Stimulated activated CD8-positive, alpha-beta memory T cell treated with anti-CD3 and anti-CD28 coated beads, Interleukin-12 subunit alpha, Interleukin-12 subunit beta, amount 100 ng/mL, for 24 hours (primary cell): ENCODE results near the gene ELP2.
A peak's percentile ranks its signal among the peaks of the same experiment; 100 is the strongest.
"Not testable (repeated sequence)": the region's sequence is repeated elsewhere in the genome, so short reads cannot be mapped to it uniquely, and the experiment has no call there.

Experiments used
- DNase-seq: peaks from one replicate; pipeline ENCODE4 v3.0.0-alpha.2; 2020; ENCODE audit errors: extremely low read depth

ELP2 gene

DNA sequence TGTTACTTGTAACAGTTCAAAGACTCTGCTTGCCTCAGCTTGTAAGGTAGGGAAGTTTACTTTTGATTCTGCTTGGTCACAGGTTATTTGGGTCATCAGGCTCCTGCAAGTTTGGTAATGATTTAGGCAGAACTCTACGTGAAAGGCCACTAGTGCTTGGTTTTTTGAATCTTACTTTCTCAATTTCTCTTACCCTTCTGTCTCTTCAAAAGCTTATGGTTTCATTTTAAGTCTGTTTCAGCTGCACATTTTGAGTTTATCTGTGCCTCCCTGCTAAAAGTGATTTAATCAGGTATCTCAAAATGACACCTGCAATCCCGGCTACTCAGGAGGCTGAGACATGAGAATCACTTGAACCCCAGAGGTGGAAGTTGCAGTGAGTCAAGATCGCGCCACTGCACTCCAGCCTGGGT is 31.3 kb downstream of the ELP2 start:
- DNase-seq = no peak

GRCh38 chr18:36162981-36163380 is 33.3 kb downstream of the ELP2 start:
- DNase-seq = no peak

DNA sequence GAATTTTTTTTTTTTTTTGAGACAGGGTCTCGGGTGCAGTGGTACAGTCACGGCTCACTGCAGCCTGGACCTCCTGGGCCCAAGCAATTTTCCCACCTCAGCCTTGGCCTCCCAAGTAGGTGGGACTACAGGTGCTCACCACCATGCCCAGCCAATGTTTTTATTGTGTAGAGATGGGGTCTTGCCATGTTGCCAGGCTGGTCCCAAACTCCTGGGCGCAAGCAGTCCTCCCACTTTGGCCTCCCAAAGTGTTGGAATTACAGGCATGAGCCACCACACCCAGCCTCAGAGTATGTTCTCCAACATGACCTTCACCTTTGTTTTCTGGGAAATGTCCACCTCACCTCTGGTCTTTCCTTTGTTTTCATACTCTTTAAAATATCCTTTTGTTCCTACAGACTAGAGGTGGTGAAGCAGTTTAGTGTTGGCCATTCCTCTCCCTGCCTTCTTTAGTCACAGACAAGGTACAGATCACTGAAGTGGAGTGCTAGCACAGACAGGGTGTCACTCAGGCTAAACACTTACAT is 38.1 kb downstream of the ELP2 start:
- DNase-seq = no peak

GRCh38 chr18:36168296-36168695 is 38.6 kb downstream of the ELP2 start:
- DNase-seq = not testable (repeated sequence)

DNA sequence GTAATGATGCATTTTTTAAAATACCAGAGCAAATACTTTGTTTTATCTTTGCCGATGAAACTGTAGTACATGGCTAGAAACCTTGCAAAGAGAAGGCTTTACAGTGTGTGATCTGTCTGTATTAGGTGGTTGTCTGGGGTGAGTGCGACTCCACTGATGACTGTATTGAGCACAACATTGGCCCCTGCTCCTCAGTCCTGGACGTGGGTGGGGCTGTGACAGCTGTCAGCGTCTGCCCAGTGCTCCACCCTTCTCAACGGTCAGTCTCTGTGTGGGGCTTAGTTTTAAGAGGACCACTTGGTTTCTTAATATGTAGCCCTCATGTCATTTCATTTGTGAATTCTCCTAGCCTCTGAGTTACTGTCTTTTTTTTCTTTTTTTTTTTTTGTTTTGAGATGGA is 40.2 kb downstream of the ELP2 start:
- no peak for DNase-seq

GRCh38 chr18:36175481-36175880 is 45.8 kb downstream of the ELP2 start:
- DNase-seq = no peak

DNA sequence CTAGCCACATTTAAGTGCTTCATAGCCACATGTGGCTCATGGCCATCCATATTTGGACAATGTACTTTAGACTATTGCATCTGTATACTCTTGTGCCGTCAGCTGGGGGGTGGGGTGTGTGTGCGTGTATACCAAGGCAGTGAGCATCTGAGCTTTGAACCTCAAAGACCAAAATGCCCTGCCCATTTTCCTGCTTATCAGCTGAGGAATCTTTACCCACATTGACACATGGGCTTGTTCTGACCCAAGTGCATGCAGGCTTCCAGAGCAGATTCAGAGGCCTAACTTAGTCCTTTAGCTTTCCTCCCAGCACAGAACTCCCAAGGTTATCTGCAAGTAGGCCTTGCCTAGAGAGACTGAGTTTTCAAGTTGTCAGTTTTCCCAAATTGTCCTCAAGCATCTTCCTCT is 46.5 kb downstream of the ELP2 start:
- DNase-seq = no peak

DNA sequence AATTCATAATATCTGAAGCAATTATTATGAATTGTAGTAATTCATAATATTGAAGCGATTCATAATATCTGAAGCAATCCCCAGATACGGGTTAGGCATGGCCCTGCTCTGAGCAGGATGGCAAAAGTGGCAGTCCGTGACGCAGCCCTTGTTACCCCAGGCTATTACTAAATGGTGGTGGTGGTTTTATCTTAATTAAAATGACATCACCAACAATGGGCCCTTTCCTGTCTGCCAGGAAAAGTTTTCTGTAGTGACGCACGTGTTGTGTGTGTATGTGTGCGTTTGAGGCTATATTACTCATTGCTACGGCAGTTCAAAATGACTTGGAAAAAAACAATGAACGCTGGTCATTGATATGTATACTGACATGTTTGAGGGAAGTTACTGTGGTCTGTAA is 47.0 kb downstream of the ELP2 start:
- DNase-seq = no peak

- no peak for DNase-seq
Observed at GRCh38 chr18:36177913-36178312, 48.2 kb downstream of the ELP2 start.

DNA sequence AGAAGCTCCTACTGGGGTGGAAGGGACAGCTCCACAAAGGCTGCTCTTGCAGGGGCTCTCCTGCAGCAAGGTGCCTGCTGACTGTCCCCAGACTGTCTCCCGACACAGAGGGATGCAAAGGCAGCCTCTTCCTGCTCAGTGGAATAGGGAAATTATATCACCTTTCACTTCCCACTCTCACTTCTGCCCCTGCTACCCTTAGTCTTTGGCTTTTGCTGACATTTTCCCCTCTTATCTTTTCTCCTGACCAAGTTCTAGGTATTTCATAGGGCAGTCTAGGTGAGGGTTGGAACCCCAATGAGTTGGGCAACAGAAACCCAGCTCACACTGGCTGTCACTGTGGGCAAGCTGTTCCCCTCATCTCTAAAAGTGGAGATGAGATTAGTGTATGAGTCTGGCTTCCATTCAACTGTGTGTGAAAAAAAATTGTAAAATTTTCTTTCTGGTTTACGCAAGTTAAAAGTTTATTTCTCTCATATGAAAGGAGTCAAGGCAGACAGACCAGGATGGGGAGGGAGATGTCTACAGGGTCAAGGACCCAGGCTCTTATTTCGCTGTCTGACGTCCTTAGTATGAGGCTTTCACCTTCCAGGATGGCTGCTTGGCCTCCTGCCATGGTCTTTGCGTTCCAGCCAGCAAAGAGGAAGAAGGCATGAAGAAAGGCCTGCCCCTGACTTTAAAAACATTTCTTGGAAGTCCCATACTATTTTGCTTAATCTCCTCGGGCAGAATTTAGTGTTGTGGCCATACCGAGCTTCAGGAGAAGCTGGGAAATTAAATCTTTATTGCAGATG is 50.1 kb downstream of the ELP2 start:
- no peak for DNase-seq

GRCh38 chr18:36181441-36181840 is 51.7 kb downstream of the ELP2 start:
- DNase-seq = no peak

DNA sequence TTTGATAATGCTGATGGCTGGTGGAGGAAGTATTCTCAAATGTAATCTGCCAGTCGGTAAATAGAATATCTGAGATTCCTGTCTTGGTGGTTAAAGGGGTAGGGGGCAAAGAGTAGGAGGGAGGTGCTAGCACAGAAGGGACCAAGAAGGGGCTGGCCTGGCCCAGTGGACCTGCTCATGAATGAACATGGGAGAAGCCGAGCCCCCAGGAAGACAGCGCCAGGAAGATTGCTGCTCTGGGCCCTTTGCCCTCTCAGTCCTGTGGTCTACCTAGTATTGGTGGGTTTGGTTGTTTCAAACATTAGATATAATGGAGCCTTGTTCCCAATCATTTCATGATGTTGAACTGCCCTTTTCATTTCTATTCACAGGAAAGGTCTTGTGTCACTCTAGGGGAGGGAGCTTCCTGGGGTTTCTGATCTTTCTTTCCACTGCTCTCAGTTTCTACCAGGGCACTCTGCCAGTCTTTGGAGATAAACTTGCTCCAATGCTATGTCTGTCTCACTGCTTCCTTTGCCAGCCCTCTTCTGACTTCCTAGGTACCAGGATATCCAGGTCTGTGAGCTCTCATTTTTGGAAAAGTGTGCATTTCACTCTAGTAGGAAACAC is 52.3 kb downstream of the ELP2 start:
- no peak for DNase-seq

DNA sequence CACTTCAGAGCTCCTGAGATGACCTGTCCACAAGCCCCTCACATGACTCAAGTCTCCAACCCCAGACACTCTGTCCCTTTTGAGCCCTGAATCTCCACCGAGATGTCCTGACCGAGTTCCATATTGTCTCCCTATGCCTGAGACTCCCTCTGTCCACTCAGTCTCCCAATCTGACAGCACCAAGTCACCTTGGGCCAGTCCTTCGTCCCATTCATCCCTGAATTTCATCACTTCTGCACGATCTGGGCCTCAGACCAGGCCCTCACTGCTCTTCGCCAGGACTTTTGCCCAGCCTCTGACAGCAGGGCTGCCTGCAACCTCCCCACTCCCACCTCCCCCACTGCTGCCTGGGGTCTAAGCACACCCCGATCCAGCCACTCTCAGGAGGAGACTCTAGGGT is 53.3 kb downstream of the ELP2 start:
- DNase-seq = no peak

GRCh38 chr18:36183987-36184386 is 54.3 kb downstream of the ELP2 start:
- DNase-seq = no peak

DNA sequence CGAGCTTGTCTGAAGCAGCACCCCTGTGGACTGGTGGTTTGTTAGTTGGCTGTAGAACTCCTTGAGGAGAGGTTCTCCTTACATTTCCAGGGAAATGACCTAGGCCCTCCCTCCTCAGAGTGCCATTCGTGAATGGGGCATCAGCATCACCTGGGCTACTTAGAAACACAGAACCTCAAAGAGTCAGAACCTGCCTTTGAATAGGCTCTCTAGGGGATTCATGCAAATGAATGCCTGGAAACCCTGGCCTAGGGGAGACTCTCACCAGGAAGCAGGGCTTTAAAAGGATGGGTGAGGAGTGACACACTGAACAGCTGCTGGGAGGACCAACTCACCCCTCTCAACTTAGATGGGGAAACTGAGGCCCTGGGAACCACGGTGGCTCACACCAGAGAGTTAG is 55.5 kb downstream of the ELP2 start:
- DNase-seq = no peak

DNA sequence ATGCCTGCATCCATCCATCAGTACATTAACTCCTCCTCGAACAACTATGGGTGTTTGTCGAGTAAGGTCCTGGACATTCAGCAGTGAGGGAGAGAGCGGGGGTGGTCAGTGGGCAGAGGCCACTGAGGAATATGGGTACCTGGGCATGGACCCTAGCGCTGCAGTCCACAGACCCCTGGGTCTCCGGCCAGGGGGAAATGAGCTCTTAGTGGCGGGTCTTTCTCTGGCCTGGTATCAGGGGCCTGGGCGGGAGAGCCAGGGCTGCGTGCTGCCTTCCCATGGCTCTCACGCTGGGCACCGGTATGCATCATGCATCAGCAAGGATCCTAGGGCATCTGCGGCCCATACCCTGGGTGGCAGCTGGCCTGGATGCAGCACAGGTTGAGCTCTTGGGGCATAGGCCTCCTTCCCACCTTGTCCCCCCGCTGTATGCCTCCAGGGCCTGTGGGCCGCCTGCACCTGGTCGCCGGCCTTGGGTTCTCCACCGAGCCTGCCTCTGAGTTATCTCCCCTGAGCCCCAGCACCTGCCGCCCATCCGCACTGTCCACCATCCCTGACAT is 56.3 kb downstream of the ELP2 start:
- no peak for DNase-seq

GRCh38 chr18:36186461-36187192 is 56.9 kb downstream of the ELP2 start:
- no peak for DNase-seq

DNA sequence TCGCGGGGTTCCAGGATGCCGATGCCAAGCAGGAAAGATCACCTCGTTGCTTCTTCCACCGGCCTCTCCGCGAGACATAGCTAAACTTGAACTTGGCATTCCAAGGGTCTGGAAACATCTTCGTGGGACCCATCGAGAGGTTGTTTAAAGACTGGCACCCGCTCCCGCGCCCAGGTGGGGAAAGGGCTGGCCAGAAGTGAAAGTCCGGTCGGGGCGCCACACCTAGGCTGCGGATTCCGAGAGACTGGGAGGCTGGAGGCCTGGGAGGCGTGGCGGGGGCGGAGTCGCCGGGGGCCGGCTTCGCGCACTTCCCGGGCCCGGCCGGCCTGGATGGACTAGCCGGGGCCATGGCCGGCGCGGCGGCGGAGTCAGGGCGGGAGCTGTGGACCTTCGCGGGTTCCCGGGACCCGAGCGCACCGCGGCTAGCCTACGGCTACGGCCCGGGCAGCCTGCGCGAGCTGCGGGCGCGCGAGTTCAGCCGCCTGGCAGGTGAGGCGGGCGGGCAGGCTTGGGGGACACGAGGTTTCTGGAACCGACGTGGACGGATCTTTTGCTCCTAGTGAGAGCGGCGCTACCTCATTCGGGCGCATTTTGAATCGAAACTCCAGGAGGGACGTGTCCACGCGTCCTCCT is 57.6 kb downstream of the ELP2 start, which contains the start of gene MOCOS:
TSS of gene MOCOS (plus strand) at position 305 of the 633 bp plus-strand sequence. CDS start at position 348, 43 bp downstream.
- DNase-seq = peak; percentile 15

DNA sequence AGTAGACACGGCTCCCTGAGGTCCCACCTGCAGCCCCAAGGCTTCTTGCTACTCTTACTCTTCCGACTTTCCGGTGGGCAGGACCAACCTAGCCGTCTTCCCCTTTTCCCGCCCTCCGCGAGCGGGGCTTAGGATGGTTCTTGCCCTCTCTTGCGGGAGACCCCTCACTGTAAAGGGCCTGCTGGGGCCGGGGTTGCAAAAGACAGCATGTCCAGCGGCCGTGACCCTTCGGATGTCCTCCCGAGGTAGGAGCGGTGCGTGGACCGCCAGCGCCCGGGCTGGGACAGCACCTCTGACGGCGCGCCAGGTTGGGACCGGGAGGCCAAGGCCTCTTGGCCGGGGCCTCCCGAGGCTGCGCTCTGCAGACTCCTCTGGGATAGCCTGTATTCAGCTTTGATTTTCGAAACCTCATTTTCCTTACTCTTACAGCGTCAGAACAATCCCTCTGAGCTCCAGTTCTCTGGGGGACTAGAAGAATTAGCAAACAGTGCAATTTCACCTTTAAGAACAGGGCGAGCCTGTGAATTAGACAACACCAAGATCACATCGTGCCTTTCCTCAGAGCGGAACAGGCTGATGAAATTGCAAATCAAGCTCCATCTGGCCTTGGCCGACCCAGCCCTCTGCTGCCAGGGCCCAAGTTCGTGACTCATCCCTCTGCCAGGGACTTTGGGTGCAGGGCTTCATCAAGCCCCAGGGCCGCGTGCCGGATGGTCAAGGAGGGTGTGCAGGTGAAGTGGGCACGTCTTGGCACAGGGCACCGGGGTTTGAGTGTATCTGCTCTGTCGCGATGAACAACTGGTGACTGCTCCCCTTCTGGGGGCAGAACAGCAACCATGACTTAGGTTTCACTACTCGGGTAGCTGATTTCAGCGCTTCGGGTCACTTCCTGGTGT is 58.4 kb downstream of the ELP2 start:
- no peak for DNase-seq

DNA sequence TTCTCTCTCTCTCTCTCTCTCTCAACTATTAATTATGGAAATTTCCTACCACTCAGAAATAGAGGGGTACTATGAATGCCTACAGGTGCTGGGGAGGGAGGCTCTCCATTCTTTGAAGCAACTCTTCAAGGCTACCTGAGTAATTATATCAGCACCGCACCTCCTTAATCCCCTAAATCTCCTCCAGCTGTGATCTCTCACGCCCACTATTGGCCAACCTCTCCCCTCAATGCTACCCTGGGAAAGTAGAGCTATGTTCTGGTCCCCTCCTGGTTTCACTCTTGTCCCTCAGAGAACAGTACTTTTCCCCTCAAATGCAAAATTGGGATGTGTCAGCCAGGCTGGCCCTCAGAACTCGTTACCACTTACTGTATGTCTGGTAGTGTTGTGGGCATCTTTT is 59.2 kb downstream of the ELP2 start:
- DNase-seq = no peak

GRCh38 chr18:36189486-36189885 is 59.8 kb downstream of the ELP2 start:
- no peak for DNase-seq
